PC-3 (cell line): ENCODE results near the gene DHRS7. TPM values are rescaled to one million over a fixed set of nuclear protein-coding genes. Genes with fewer than 3 reads are reported as not detected.

Experiments
- ATAC-seq: fragments of 200-7000 bp; cut with Tn5 transposase; 2 replicates; pipeline ENCODE4 v1.9.1; 2020; ENCODE audit warnings: mild to moderate bottlenecking, moderate library complexity
- BruUV-seq: library from RNA; stranded (reverse); fragments of 400-500 nt; replicated peaks from 2 replicates; lab custom pipeline; 2021; lab: Mats Ljungman, UMichigan
- CTCF ChIA-PET: fragments of 300-600 bp; sonication (Branson Sonifier 250); formaldehyde crosslinking; loops from one replicate; lab custom pipeline; 2022; ENCODE audit warnings: antibody characterized with exemption; lab: Charles Lee
- POLR2A ChIA-PET: fragments of 300-600 bp; sonication (Branson Sonifier 250); formaldehyde crosslinking; loops from one replicate; lab custom pipeline; 2022; ENCODE audit warnings: antibody characterized with exemption; ENCODE audit not compliant: unreplicated experiment; lab: Charles Lee
- DNase-seq: peaks from one replicate; pipeline ENCODE4 v3.0.0-alpha.2; 2015
- H2AFZ ChIP-seq: fragments of 300-600 bp; sonication (generic); 2 replicates; pipeline ENCODE4 v1.6.0; 2016; ENCODE audit warnings: antibody characterized with exemption, low read length
- H3F3A ChIP-seq: fragments of 300-600 bp; sonication (generic); one replicate; pipeline ENCODE4 v1.6.0; 2017; ENCODE audit warnings: antibody characterized with exemption, low read length, control low read depth, mild to moderate bottlenecking; ENCODE audit not compliant: unreplicated experiment
- H3K27ac ChIP-seq: fragments of 300-600 bp; sonication (generic); 2 replicates; pipeline ENCODE4 v1.5.1; 2016; ENCODE audit warnings: mild to moderate bottlenecking, low read length
- H3K27me3 ChIP-seq: fragments of 300-600 bp; sonication (generic); 2 replicates; pipeline ENCODE4 v1.6.1; 2016; ENCODE audit warnings: low read length, mixed read lengths
- H3K36me3 ChIP-seq: fragments of 300-600 bp; sonication (generic); 2 replicates; pipeline ENCODE4 v1.6.1; 2016; ENCODE audit warnings: low read depth, mixed run types, low read length, mixed read lengths
- H3K4me1 ChIP-seq: fragments of 300-600 bp; sonication (generic); 2 replicates; pipeline ENCODE4 v1.5.1; 2016; ENCODE audit warnings: low read length; ENCODE audit not compliant: insufficient read depth
- H3K4me2 ChIP-seq: fragments of 300-600 bp; sonication (generic); 2 replicates; pipeline ENCODE4 v1.6.0; 2016; ENCODE audit warnings: low read length
- H3K4me3 ChIP-seq: fragments of 300-600 bp; sonication (generic); 2 replicates; pipeline ENCODE4 v1.5.1; 2016; ENCODE audit warnings: mild to moderate bottlenecking, low read length, mixed read lengths
- H3K79me2 ChIP-seq: fragments of 300-600 bp; sonication (generic); 2 replicates; pipeline ENCODE4 v1.6.1; 2017; ENCODE audit warnings: low read length, mixed read lengths
- H3K9ac ChIP-seq: fragments of 300-600 bp; sonication (generic); 2 replicates; pipeline ENCODE4 v1.6.0; 2016; ENCODE audit warnings: mild to moderate bottlenecking, low read length
- H3K9me2 ChIP-seq: fragments of 300-600 bp; sonication (generic); replicated peaks from 2 replicates; pipeline ENCODE4 v1.6.1; 2016; ENCODE audit warnings: mixed run types, low read length, mixed read lengths
- H3K9me3 ChIP-seq: fragments of 300-600 bp; sonication (generic); 2 replicates; pipeline ENCODE4 v1.6.1; 2016; ENCODE audit warnings: low read length, mixed read lengths
- H4K20me1 ChIP-seq: fragments of 300-600 bp; sonication (generic); 2 replicates; pipeline ENCODE4 v1.6.1; 2016; ENCODE audit warnings: low read length, mixed read lengths
- EZH2 ChIP-seq: fragments of 300-600 bp; sonication (generic); IDR thresholded peaks from one replicate; pipeline ENCODE4 v1.6.1; 2017; ENCODE audit warnings: antibody characterized with exemption, mild to moderate bottlenecking, low read length; ENCODE audit not compliant: unreplicated experiment
- EZH2phosphoT487 ChIP-seq: fragments of 300-600 bp; sonication (generic); IDR thresholded peaks from 2 replicates; pipeline ENCODE4 v1.6.1; 2018; ENCODE audit warnings: mild to moderate bottlenecking, antibody characterized with exemption, low read length, borderline replicate concordance
- intact Hi-C: fragments of 100-400 bp; cut with micrococcal nuclease; formaldehyde crosslinking; loops from 2 replicates; pipeline ENCODE4 v1.9.0; 2023
- total RNA-seq: library from RNA; depleted of rRNA; stranded (reverse); fragments of >200 nt; gene quantifications from 2 replicates; pipeline ENCODE4 v1.2.3, GENCODE V29; 2014
- TF ChIP-seq, protein P1 (sequence below): fragments of 300-600 bp; sonication (generic); conservative IDR thresholded peaks from 2 replicates; pipeline ENCODE4 v1.5.1; 2017; ENCODE audit warnings: antibody characterized with exemption, low read depth, mild to moderate bottlenecking, low read length

Gene DHRS7
- total RNA-seq, 1 experiment from 2014 or later, result 236 TPM

DNA sequence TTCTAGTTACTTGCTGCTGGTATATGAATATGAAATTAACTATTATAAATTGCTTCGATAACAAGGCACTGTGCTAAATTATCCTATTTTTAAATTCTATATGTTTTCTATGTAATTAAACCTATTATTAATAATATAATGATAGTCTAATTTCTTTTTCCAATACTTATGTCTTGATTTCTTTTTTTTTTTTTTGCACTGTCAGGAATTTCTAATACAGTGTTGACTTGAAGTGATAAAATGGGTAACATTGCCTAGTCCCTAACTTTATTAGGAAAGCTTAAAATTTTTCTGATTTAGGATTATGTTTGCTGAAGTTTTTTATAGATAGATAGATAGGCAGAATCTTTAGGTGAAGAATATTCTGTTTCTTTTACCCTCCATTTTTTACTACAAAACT is 13.6 kb upstream of the DHRS7 start:
- Histone ChIP-seq H3K27me3 (no peaks in the 10 kb centered on the region), H3F3A (peaks cover 14% of the 10 kb centered on the region), H3K4me1 (peaks cover 60% of the 10 kb centered on the region), H3K9me2 (no peaks in the 10 kb centered on the region), H3K4me3 (no peak overlapping the region), H3K9me3 (no peaks in the 10 kb centered on the region), H3K9ac (peak overlapping the region; percentile 14; the same call in 1 of the 2 replicates), H3K36me3 (no peaks in the 10 kb centered on the region), H4K20me1 (no peaks in the 10 kb centered on the region), H3K27ac (peak overlapping the region; percentile 70), H2AFZ (no peak overlapping the region), H3K79me2 (no peaks in the 10 kb centered on the region), H3K4me2 (peak overlapping the region; percentile 51)
- BruUV-seq, result no TSS peak
- intact Hi-C loops, result loop anchor here (1.0 to 5.0 kb wide), 3 partner anchors 14 to 1447 kb away; partner anchors contain the start of genes DHRS7 and PCNX4
- ATAC-seq (no peak), DNase-seq (no peak)
- ChIA-PET POLR2A (no interaction called here), CTCF (no interaction called here)
- TF ChIP-seq EZH2, result no peak
- TF ChIP-seq, protein P1, sequence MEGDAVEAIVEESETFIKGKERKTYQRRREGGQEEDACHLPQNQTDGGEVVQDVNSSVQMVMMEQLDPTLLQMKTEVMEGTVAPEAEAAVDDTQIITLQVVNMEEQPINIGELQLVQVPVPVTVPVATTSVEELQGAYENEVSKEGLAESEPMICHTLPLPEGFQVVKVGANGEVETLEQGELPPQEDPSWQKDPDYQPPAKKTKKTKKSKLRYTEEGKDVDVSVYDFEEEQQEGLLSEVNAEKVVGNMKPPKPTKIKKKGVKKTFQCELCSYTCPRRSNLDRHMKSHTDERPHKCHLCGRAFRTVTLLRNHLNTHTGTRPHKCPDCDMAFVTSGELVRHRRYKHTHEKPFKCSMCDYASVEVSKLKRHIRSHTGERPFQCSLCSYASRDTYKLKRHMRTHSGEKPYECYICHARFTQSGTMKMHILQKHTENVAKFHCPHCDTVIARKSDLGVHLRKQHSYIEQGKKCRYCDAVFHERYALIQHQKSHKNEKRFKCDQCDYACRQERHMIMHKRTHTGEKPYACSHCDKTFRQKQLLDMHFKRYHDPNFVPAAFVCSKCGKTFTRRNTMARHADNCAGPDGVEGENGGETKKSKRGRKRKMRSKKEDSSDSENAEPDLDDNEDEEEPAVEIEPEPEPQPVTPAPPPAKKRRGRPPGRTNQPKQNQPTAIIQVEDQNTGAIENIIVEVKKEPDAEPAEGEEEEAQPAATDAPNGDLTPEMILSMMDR, result no peak
- no peak for TF ChIP-seq EZH2phosphoT487

- no TSS peak for BruUV-seq
- TF ChIP-seq EZH2 (no peak), EZH2phosphoT487 (no peak)
- TF ChIP-seq, protein P1, result no peak
- ChIA-PET CTCF (no interaction called here), POLR2A (no interaction called here)
- no peaks in the 10 kb centered on the region for H3K27me3 ChIP-seq
- H3K9ac ChIP-seq, result no peak overlapping the region
- H2AFZ ChIP-seq, result no peak overlapping the region
- no peaks in the 10 kb centered on the region for H4K20me1 ChIP-seq
- no peak overlapping the region for H3K4me2 ChIP-seq
- H3K36me3 ChIP-seq, result no peaks in the 10 kb centered on the region
- no peak overlapping the region for H3K4me3 ChIP-seq
- peaks cover 14% of the 10 kb centered on the region for H3F3A ChIP-seq
- ATAC-seq (no peak), DNase-seq (no peak)
- intact Hi-C loops, result loop anchor here (5.0 kb wide), 1 partner anchor 1446 kb away; no protein-coding TSS in a partner anchor
- H3K27ac ChIP-seq, result no peak overlapping the region
- H3K4me1 ChIP-seq, result peaks cover 53% of the 10 kb centered on the region
- no peaks in the 10 kb centered on the region for H3K9me3 ChIP-seq
- no peaks in the 10 kb centered on the region for H3K79me2 ChIP-seq
- no peaks in the 10 kb centered on the region for H3K9me2 ChIP-seq
These were observed 13.0 kb upstream of the DHRS7 start for GRCh38 chr14:60178164-60178563.

DNA sequence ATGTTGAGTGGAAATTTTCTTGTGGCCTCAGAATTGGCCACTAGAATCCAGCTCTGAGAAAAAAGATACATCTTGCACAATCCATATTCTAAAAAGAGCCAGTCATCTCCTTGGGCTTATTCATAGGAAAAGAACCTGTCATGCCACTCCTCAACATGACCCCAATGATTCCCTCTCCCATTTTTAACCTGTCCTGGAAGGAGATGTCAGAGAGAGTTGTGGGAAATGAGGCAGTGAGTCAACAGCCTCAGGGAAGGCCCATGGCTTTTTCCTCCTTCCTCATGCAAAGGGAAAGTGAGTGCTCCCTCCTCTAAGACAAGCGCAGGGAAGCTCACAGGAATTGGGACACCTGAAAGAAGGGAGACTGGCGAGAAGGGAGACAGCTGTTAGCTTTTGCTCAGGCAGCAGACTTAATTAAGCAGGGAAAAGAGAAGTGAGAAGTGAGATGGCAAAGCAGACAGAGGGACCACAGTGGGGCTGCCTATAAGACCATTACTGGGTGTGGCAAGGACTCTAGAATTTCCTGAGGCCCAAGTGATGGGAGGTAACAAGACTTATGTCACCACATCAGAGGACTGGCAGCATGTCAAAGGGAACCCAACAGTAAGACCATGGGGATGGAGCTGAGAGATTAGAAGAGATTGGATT is 10.2 kb upstream of the DHRS7 start:
- H3K4me3 ChIP-seq, result peak overlapping the region; percentile 5; the same call in 1 of the 2 replicates
- H3K79me2 ChIP-seq, result no peaks in the 10 kb centered on the region
- ATAC-seq (peak; percentile 34), DNase-seq (peak; percentile 100)
- H3K27ac ChIP-seq, result peak overlapping the region; percentile 80
- peaks cover 46% of the 10 kb centered on the region for H3K4me1 ChIP-seq
- intact Hi-C loops, result loop anchor here (5.0 kb wide), 1 partner anchor 1443 kb away; no protein-coding TSS in a partner anchor
- H2AFZ ChIP-seq, result peak overlapping the region; percentile 29
- H3K4me2 ChIP-seq, result peak overlapping the region; percentile 52
- H3K9me2 ChIP-seq, result no peaks in the 10 kb centered on the region
- H4K20me1 ChIP-seq, result no peaks in the 10 kb centered on the region
- H3K27me3 ChIP-seq, result no peaks in the 10 kb centered on the region
- H3K9ac ChIP-seq, result peak overlapping the region; percentile 36
- no peaks in the 10 kb centered on the region for H3K36me3 ChIP-seq
- H3K9me3 ChIP-seq, result no peaks in the 10 kb centered on the region
- TF ChIP-seq EZH2 (no peak), EZH2phosphoT487 (no peak)
- TF ChIP-seq, protein P1, result no peak
- CTCF ChIA-PET, result interaction anchor here (0.6 kb wide), 1 partner anchor 12 kb away, joined by 3 read pairs; no protein-coding TSS in a partner anchor
- POLR2A ChIA-PET, result interaction anchor here (0.5 kb wide), 1 partner anchor 9 kb away, joined by 3 read pairs; no protein-coding TSS in a partner anchor
- no TSS peak for BruUV-seq
- peaks cover 13% of the 10 kb centered on the region for H3F3A ChIP-seq
